ENCODE data around the gene PSMG4.

The PSMG4 gene

GRCh38 chr6:3277851-3278416, 19.2 kb downstream of the PSMG4 start:
- DNase-seq, result no peak

- no peak for DNase-seq
Measured at GRCh38 chr6:3278691-3279090, 19.9 kb downstream of the PSMG4 start.

DNA sequence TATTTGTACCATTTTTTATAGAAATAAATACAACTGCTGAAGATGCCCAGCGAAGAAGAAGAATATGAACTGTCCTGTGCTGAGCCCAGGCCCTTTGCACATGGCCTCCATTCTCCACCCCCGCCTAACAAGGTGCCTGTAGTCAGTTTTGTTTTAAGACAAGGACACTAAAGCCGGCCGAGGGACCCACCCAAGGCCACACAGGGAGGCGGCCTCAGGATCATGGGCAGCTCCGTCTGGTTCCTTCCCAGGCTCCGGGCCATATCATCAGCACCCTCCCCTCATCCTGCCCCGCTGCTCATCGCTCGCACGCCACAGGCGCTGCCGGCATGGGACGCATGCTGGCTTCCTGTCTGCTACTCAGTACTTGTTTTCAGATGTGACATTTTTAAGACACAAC, 21.3 kb downstream of the PSMG4 start:
- DNase-seq, result no peak

DNA sequence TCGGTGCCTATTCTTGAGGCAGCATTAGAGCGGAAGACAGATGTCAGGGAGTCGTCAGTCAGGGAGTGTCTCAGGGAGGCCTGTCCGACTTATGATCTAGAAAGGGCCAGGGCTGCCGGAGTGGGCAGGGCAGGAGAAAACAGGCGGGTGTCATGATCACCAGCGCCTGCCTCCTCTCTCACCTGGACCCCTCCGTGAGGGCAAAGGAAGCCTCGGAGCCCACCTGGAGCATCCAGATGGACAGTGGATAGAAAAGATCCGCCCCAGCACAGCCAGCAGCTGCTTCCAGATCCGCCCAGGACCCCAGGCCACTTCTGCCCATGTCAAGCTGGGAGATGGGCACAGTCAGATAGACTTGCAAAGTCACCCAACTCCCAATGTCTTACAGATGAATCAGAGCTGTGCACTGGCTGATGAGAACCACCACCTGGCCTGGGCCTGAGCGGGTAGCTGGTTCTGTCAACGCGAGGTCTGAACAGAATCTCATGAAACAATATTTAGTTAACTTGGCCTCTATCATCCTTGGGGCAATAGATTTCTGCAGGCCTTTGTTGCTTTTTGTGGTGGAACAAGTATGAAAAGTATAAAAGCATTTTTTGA, 22.2 kb downstream of the PSMG4 start:
- DNase-seq, result no peak

- DNase-seq, result no peak
Measured at GRCh38 chr6:3281631-3282475, 23.1 kb downstream of the PSMG4 start.

- no peak for DNase-seq
Measured at GRCh38 chr6:3282476-3283236, 23.9 kb downstream of the PSMG4 start.

- no peak for DNase-seq
Measured at GRCh38 chr6:3283241-3283640, 24.5 kb downstream of the PSMG4 start.

GRCh38 chr6:3283641-3284435, 25.1 kb downstream of the PSMG4 start:
- no peak for DNase-seq

- DNase-seq, result no peak
Measured at GRCh38 chr6:3284436-3284876, 25.7 kb downstream of the PSMG4 start.

- DNase-seq, result no peak
Measured at GRCh38 chr6:3285049-3285639, 26.4 kb downstream of the PSMG4 start.

DNA sequence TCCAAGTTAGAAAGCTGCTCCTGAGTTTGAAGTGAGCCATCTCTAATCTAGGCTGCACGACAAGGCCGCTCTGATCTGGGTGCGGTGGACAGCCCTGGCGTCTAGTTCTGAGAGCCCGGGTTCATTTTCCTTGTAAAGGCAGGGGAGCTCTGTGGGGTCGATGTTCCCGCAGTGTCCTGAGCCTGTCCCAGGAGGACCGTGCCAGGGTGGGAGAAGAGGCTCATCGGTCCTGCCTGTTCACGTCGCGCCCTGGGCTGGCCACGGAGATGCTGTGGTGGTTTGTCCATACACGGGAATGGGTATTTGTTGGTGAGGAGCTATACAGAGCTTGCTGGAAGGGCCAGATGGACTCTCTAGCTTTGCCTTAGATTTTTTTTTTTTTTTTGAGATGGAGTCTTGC, 27.0 kb downstream of the PSMG4 start:
- no peak for DNase-seq

DNA sequence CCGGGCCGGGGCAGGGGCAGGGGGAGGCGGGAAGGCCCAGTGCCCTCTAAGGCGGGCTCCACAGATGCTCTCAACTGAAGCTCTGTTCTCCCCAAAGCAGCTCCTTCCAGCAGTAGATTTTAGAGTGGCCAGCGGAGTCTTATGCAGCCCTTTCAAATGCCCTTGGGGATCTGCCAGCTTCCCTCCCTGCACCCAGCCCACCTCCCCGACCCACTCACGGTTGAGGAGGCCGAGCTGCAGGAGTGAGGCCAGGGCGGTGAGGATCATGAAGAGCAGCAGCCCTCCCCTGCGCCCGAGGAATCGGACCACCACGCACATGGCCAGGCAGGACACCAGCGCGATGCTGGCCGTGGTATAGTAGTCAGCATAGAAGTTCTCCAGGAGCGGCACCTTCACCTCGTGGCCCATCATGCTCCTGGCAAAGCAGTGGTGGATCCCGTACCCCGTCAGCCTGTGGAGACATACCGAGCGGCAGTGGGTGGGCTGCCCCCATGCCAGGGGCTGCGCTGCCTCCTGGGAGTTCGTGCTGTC, 28.0 kb downstream of the PSMG4 start:
- DNase-seq, result no peak

DNA sequence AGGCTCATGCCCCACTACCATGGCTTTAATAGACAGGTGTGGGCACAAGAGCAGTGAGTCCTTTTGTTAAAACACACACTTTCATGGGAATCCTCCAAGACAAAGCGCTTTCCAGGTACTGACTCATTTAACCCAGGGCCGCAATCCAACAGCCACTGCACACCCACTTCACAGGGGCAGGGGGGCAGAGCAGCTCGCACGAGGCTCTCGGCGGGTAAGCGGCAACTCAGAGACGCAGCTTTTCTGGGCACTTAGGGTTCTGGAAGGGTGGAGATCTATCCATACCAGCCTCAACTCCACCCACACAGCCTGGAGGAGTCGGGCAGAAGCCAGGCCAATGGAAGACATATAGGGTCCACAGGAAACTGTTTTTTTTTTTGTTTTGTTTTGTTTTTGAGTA, 28.6 kb downstream of the PSMG4 start:
- DNase-seq, result no peak

- DNase-seq, result no peak
Measured at GRCh38 chr6:3287976-3288707, 29.4 kb downstream of the PSMG4 start.

DNA sequence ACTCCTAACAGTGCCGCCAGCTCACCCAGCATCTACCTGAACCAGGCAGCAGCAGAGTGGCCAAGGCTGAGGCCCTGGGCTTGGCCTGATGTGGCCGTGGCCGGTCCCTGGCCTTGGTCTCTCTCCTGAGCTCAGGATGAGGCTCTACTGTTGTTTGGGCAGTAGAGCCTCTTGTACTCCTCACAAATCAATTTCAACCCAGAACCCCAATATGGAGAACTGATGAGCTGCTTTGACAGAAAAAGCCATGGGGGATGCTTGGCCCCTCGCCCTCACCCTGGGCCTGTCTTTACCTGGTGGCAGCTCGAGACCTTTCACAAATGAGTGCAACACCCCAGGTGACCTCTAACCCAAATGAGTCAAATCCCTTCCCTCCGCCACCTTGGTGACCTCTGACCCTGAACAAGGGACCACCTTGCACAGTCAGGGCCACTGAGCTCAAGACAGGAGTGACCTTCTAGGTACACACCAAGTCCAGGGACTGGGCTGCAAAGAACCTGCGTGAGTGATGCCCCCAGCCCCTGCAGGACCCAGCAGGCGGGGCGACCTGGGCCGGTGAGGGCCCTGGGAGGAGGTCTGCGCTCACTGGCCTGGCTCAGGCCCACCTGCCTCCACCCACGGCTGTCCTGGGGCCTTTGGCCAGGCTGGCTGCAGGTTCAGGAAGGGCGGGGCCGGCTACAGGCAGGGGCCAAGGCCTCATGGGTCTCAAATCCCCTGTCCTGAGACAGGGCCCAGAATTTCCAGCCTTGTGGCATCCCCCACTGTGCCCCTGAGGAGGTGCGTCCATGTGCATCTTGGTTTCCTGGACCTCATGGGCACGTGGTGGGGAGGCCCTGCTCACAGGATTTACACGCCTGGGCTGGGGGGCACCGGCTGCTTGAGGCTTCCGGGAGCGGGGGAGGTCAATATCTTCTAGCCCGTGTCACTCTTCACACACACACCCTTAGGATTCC, 30.2 kb downstream of the PSMG4 start:
- no peak for DNase-seq

DNA sequence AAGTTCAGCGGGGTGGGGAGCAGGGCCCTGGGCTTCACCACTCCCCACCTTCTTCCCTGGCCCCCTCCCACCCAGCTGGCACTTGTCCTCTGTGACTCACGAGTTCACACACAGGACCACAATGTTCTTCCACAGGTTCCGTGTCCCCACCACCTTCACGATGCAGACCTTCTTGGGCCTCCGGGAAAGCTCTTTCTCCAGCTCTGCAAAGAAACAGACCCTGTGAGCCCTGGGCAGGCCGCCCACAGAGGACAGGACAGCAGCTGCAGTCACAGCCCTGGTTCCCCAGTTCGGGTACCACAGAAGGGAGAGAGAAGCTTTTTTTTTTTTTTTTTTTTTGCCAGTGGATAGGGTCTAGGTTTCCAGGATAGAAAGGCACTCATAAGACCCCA, 30.9 kb downstream of the PSMG4 start:
- no peak for DNase-seq

DNA sequence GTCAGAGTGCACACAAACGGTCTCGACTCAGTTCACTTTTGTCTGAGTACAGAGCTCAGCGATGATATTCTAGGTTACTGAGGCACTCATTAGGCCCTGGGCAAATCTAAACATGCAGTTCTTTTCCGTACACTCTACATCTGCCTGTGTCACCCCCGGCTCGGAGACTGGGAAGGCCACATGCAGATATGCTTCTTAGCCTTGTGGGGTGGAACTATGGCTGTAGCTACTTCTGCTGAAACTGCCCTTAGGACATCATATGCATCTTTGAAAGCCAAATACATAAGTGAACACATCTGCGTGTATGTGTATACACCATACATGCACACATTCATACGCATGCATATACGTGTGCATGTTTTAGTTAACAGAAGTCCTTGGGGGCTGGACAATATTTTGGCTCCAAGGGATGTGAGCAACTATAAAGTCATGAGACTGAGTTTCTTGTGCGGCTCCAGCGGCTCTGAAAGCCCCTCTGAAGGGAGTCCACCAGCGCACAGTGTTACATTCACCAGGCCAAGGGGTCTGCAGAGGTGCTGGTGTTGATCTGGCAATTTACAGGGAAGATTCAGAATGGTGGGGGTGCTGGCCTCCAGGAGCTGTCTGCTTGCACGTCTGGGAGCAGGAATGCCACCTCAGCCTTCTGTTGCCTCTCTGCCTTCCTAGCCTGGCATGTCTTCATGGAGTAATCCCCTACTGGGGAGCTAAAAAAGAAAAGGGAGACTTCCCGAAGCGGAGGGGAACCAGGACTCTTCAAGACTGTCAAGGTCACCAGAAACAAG, 31.6 kb downstream of the PSMG4 start:
- no peak for DNase-seq

- no peak for DNase-seq
Measured at GRCh38 chr6:3290931-3291211, 32.1 kb downstream of the PSMG4 start.

GRCh38 chr6:3291346-3291745, 32.6 kb downstream of the PSMG4 start:
- DNase-seq, result no peak

Measured in CD4-positive, alpha-beta T cell treated with Interleukin-17A for 1 hour (primary cell).